Endothelial cell of umbilical vein (primary cell): ENCODE results near the gene ZNF346. TPM values are rescaled to one million over a fixed set of nuclear protein-coding genes. Genes with fewer than 3 reads are reported as not detected.

ENCODE experiments used
- BruUV-seq: library from RNA; stranded (reverse); fragments of 400-500 nt; replicated peaks from 2 replicates; lab custom pipeline; 2021; lab: Mats Ljungman, UMichigan
- CTCF ChIA-PET: fragments of 300-600, 350-600 bp; sonication (Branson Sonifier 250); formaldehyde crosslinking; loops from one replicate; lab custom pipeline; 2021; ENCODE audit warnings: antibody characterized with exemption, inconsistent platforms; lab: Charles Lee
- POLR2A ChIA-PET: fragments of 300-600, 350-600 bp; sonication (Branson Sonifier 250); formaldehyde crosslinking; loops from one replicate; lab custom pipeline; 2021; ENCODE audit warnings: antibody characterized with exemption, inconsistent platforms; lab: Charles Lee
- DNase-seq: peaks from one replicate; pipeline ENCODE4 v3.0.0-alpha.2; 2011; ENCODE audit warnings: low read depth, low spot score
- FAIRE-seq: peaks from 2 replicates; lab custom pipeline; 2011; peaks lifted over from hg19 to GRCh38; lab: Jason Lieb, UNC
- H2AFZ ChIP-seq: 2 replicates; pipeline ENCODE4 v1.6.0; 2012; ENCODE audit warnings: low read depth, low read length, control low read depth, inconsistent platforms
- H3K27ac ChIP-seq: 2 replicates; pipeline ENCODE4 v1.5.1; 2011; ENCODE audit warnings: low read depth, mild to moderate bottlenecking, control low read depth, low read length, moderate library complexity; ENCODE audit not compliant: insufficient read depth
- H3K27me3 ChIP-seq, 2 experiments: 2 replicates each; pipeline versions ENCODE4 v1.6.0 to v1.6.1; 2011; ENCODE audit warnings: low read length in 2 of 2, mixed read lengths in 1 of 2; ENCODE audit not compliant: control insufficient read depth in 2 of 2, insufficient read depth in 2 of 2
- H3K36me3 ChIP-seq, 2 experiments: 2 replicates in 1 of 2; 3 replicates in 1 of 2; pipeline ENCODE4 v1.5.1; 2011; ENCODE audit warnings: low read length in 2 of 2, mild to moderate bottlenecking in 1 of 2, moderate library complexity in 1 of 2; ENCODE audit not compliant: control insufficient read depth in 2 of 2, insufficient read depth in 2 of 2; ENCODE audit errors: extremely low read depth in 1 of 2
- H3K4me1 ChIP-seq: 3 replicates; pipeline ENCODE4 v1.5.1; 2011; ENCODE audit warnings: mild to moderate bottlenecking, low read length; ENCODE audit not compliant: control insufficient read depth, insufficient read depth; ENCODE audit errors: extremely low read depth
- H3K4me2 ChIP-seq: 2 replicates; pipeline ENCODE4 v1.6.1; 2011; ENCODE audit warnings: low read length, control low read depth, mixed read lengths; ENCODE audit not compliant: insufficient read depth
- H3K4me3 ChIP-seq, 3 experiments: fragments of 200-600 bp in 1 of 3; sonication (generic), shearing (Covaris generic) in 1 of 3; replicated peaks in 1 of 3; 2 replicates each; pipeline ENCODE4 v1.5.1; 2011 to 2016; ENCODE audit warnings: control low read depth in 3 of 3, low read length in 3 of 3, mild to moderate bottlenecking in 2 of 3, inconsistent platforms in 1 of 3, low read depth in 1 of 3, moderate library complexity in 1 of 3; ENCODE audit not compliant: insufficient read depth in 1 of 3
- H3K79me2 ChIP-seq: 2 replicates; pipeline ENCODE4 v1.6.0; 2012; ENCODE audit warnings: low read length, inconsistent platforms; ENCODE audit not compliant: control insufficient read depth, insufficient read depth
- H3K9ac ChIP-seq: replicated peaks from 2 replicates; pipeline ENCODE3; 2011; ENCODE audit warnings: low read length, control low read depth; ENCODE audit not compliant: insufficient read depth; ENCODE audit errors: extremely low read depth
- H3K9me1 ChIP-seq: replicated peaks from 3 replicates; pipeline ENCODE4 v1.6.0; 2011; ENCODE audit warnings: mild to moderate bottlenecking, low read length; ENCODE audit not compliant: control insufficient read depth, insufficient read depth; ENCODE audit errors: extremely low read depth
- H3K9me3 ChIP-seq: replicated peaks from 2 replicates; pipeline ENCODE4 v1.5.1; 2012; ENCODE audit warnings: low read length, inconsistent platforms; ENCODE audit not compliant: control insufficient read depth, insufficient read depth
- H4K20me1 ChIP-seq: replicated peaks from 2 replicates; pipeline ENCODE3; 2011; ENCODE audit warnings: mild to moderate bottlenecking, low read length; ENCODE audit not compliant: control insufficient read depth, insufficient read depth; ENCODE audit errors: extremely low read depth
- EZH2 ChIP-seq: IDR thresholded peaks from 2 replicates; pipeline ENCODE4 v1.6.1; 2012; ENCODE audit warnings: borderline replicate concordance, low read depth, mild to moderate bottlenecking, moderate library complexity, low read length, inconsistent platforms; ENCODE audit not compliant: severe bottlenecking
- FOS ChIP-seq: IDR thresholded peaks from 2 replicates; pipeline ENCODE4 v1.6.1; 2011; ENCODE audit warnings: mild to moderate bottlenecking, low read length, moderate library complexity, borderline replicate concordance; ENCODE audit not compliant: insufficient read depth
- GATA2 ChIP-seq: IDR thresholded peaks from 2 replicates; pipeline ENCODE4 v1.7.0; 2011; ENCODE audit warnings: low read depth, mild to moderate bottlenecking, moderate library complexity, mixed read lengths, low read length; ENCODE audit not compliant: insufficient read length, insufficient read depth
- JUN ChIP-seq: IDR thresholded peaks from 2 replicates; pipeline ENCODE4 v1.6.1; 2011; ENCODE audit warnings: borderline replicate concordance, low read depth; ENCODE audit not compliant: insufficient read length, insufficient read depth
- MYC ChIP-seq: IDR thresholded peaks from one replicate; pipeline ENCODE4 v1.6.1; 2011; ENCODE audit warnings: mild to moderate bottlenecking, low read depth, low read length
- POLR2A ChIP-seq: IDR thresholded peaks from 2 replicates; pipeline ENCODE4 v1.6.1; 2012; ENCODE audit warnings: low read depth, mild to moderate bottlenecking, control low read depth, low read length
- POLR2AphosphoS5 ChIP-seq: IDR thresholded peaks from 2 replicates; pipeline ENCODE4 v1.6.1; 2012; ENCODE audit warnings: low read depth, mild to moderate bottlenecking, control low read depth, low read length, moderate library complexity; ENCODE audit not compliant: insufficient read depth
- dilution Hi-C: fragments of 300-500 bp; cut with MboI; formaldehyde crosslinking; loops from one replicate; pipeline ENCODE4 v1.15.0; 2019; ENCODE audit warnings: low sequenced_read_pairs; ENCODE audit not compliant: extremely low pct_ligation_motif_present
- intact Hi-C: fragments of 100-400 bp; cut with micrococcal nuclease; formaldehyde crosslinking; loops from one replicate; pipeline ENCODE4 v1.10.0; 2022
- polyA plus RNA-seq, 4 experiments: library from polyadenylated mRNA; depleted of rRNA in 3 of 4; stranded (reverse) in 3 of 4; unstranded in 1 of 4; fragments of >200 nt; gene quantifications; 2 replicates each; pipeline versions ENCODE4 v1.2.1 to v1.2.3, GENCODE V29; 2011 to 2012; ENCODE audit warnings: missing spikeins in 1 of 4
- total RNA-seq: library from RNA; stranded (reverse); gene quantifications from 2 replicates; pipeline ENCODE4 v1.2.3, GENCODE V29; 2021
- TF ChIP-seq, protein P1 (sequence below): IDR thresholded peaks from 2 replicates; pipeline ENCODE4 v1.6.1; 2011; ENCODE audit not compliant: insufficient read depth, insufficient read length
- TF ChIP-seq, protein P2 (sequence below), 2 donors: IDR thresholded peaks; 1 replicate in 1 of 2; 2 replicates in 1 of 2; pipeline ENCODE4 v1.5.1; 2011; ENCODE audit warnings: low read length in 2 of 2, mild to moderate bottlenecking in 2 of 2, moderate library complexity in 2 of 2, control low read depth in 1 of 2, inconsistent platforms in 1 of 2, low read depth in 1 of 2; ENCODE audit not compliant: insufficient read depth in 1 of 2; ENCODE audit errors: extremely low read depth in 1 of 2

Gene ZNF346
- total and polyA plus RNA-seq, 2 donors (not counting 3 experiments of a cell fraction or from before 2014, with no cell fraction given) = 25.3 to 35.2 TPM

DNA sequence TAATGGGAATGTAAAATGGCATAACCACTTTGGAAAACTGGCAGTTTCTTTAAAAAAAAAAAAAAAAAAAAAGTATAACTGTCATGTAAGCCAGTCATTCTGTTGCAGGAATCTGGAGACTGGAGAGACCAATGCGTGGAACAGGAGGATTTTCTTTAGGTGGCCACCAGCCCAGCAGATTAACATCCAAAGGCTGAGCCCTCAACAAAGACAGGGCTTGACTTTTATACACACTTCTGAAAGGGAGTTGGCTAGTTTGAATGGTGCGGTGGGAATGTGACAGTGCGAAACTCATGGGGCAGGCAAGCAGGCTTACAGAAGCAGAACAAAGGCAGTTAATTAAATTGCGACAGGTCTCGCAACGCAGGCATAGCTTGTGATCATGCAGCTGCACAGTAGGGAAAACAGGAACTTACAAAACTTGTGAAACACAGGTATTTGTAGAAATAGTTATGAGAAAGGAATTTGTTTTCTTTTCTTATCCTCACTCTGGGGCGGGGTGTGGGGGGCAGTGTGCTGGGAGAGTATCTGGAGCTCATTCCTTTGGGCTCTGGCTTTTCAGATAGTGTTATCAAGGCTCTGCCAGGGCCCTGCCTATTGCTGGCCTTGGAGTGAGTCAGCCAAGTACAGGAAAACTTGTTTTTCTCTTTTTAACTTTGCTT is 27.9 kb upstream of the ZNF346 start:
- peak overlapping the region; percentile 30 for H3K4me2 ChIP-seq
- H3K9me3 ChIP-seq = no peaks in the 10 kb centered on the region
- H3K36me3 ChIP-seq = no peaks in the 10 kb centered on the region
- CTCF ChIA-PET = interaction anchor here (0.6 to 0.8 kb wide), 3 partner anchors 11 to 23 kb away, joined by 3 to 4 read pairs (median 4); partner anchors contain the start of gene UIMC1
- no peaks in the 10 kb centered on the region for H4K20me1 ChIP-seq
- POLR2A ChIA-PET = interaction anchor here (0.6 to 1.2 kb wide), 7 partner anchors 9 to 457 kb away, joined by 3 to 7 read pairs (median 5); partner anchors contain the start of genes FGFR4 and UIMC1
- no peak overlapping the region for H3K4me3 ChIP-seq
- H3K9me1 ChIP-seq = no peaks in the 10 kb centered on the region
- no peaks in the 10 kb centered on the region for H3K27me3 ChIP-seq
- peak overlapping the region; percentile 92 for H3K27ac ChIP-seq
- TF ChIP-seq POLR2A (peak; percentile 69), MYC (no peak), JUN (peak; percentile 60), POLR2AphosphoS5 (peak; percentile 64), EZH2 (no peak), GATA2 (peak; percentile 81), FOS (peak; percentile 51)
- TF ChIP-seq, protein P1, sequence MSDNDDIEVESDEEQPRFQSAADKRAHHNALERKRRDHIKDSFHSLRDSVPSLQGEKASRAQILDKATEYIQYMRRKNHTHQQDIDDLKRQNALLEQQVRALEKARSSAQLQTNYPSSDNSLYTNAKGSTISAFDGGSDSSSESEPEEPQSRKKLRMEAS = peak; percentile 11
- TF ChIP-seq, protein P2, sequence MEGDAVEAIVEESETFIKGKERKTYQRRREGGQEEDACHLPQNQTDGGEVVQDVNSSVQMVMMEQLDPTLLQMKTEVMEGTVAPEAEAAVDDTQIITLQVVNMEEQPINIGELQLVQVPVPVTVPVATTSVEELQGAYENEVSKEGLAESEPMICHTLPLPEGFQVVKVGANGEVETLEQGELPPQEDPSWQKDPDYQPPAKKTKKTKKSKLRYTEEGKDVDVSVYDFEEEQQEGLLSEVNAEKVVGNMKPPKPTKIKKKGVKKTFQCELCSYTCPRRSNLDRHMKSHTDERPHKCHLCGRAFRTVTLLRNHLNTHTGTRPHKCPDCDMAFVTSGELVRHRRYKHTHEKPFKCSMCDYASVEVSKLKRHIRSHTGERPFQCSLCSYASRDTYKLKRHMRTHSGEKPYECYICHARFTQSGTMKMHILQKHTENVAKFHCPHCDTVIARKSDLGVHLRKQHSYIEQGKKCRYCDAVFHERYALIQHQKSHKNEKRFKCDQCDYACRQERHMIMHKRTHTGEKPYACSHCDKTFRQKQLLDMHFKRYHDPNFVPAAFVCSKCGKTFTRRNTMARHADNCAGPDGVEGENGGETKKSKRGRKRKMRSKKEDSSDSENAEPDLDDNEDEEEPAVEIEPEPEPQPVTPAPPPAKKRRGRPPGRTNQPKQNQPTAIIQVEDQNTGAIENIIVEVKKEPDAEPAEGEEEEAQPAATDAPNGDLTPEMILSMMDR (IDR thresholded peaks at IDR 0.05; ENCODE audit: extremely low read depth in 1 of 2, insufficient read depth in 1 of 2, low read depth in 1 of 2, low read length in 2 of 2) = no peak
- no peak overlapping the region for H2AFZ ChIP-seq
- H3K9ac ChIP-seq = peak overlapping the region; percentile 80
- dilution Hi-C loops = no loop called here
- peaks cover 37% of the 10 kb centered on the region for H3K4me1 ChIP-seq
- no TSS peak for BruUV-seq
- FAIRE-seq (peak; percentile 93), DNase-seq (peak; percentile 98)
- intact Hi-C loops = loop anchor here (1.0 to 10.0 kb wide), 3 partner anchors 12 to 460 kb away; partner anchors contain the start of genes RNF44, UIMC1 and ZNF346
- peaks cover 85% of the 10 kb centered on the region for H3K79me2 ChIP-seq
